Suprapubic skin (tissue), 3 donors: ENCODE results near the gene TGM1.

Experiments
- POLR2A ChIP-seq, 2 donors: fragments of 450-650 bp; IDR thresholded peaks; one replicate each; pipeline ENCODE4 v1.6.1; 2017; ENCODE audit warnings: antibody characterized with exemption in 2 of 2, mild to moderate bottlenecking in 2 of 2, moderate library complexity in 2 of 2
- TF ChIP-seq, protein P1 (sequence below), 2 donors: fragments of 200-600 bp in 1 of 2; fragments of 450-650 bp in 1 of 2; sonication (generic) in 1 of 2; IDR thresholded peaks; one replicate each; pipeline ENCODE4 v1.5.1; 2016 to 2019; ENCODE audit warnings: antibody characterized with exemption in 2 of 2, mild to moderate bottlenecking in 1 of 2, moderate library complexity in 1 of 2

DNA sequence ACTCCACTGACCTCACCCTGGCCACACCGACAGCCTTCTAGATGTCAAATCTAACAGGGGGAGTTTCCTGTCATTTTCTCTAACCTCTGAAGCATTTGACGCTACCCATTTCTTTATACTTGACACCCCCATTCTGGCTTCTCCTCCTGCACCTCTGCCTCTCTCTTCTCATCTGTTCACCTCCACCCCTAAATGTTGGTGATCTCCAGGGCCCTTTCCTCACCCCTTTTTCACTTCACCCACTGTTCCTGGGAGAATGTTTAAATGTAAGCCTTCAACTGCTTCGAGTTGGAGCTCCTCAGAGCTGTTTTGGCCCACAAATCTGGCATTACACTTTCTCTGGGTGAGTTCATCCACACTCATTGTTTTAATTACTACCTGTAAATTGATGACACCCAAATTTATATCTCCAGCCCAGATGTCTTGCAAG is 8.9 kb upstream of the TGM1 start:
- TF ChIP-seq, protein P1, sequence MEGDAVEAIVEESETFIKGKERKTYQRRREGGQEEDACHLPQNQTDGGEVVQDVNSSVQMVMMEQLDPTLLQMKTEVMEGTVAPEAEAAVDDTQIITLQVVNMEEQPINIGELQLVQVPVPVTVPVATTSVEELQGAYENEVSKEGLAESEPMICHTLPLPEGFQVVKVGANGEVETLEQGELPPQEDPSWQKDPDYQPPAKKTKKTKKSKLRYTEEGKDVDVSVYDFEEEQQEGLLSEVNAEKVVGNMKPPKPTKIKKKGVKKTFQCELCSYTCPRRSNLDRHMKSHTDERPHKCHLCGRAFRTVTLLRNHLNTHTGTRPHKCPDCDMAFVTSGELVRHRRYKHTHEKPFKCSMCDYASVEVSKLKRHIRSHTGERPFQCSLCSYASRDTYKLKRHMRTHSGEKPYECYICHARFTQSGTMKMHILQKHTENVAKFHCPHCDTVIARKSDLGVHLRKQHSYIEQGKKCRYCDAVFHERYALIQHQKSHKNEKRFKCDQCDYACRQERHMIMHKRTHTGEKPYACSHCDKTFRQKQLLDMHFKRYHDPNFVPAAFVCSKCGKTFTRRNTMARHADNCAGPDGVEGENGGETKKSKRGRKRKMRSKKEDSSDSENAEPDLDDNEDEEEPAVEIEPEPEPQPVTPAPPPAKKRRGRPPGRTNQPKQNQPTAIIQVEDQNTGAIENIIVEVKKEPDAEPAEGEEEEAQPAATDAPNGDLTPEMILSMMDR (IDR thresholded peaks at IDR 0.05) = no peak
- TF ChIP-seq POLR2A (IDR thresholded peaks at IDR 0.05) = no peak
